HG03064 (cell line): ENCODE data around the gene KLHDC2.
"Not testable (repeated sequence)": the region's sequence is repeated elsewhere in the genome, so short reads cannot be mapped to it uniquely, and the experiment has no call there.

Experiments
- ATAC-seq: cut with Tn5 transposase; IDR thresholded peaks from one replicate; pipeline ENCODE4 v1.9.1; 2021; ENCODE audit warnings: low read depth; ENCODE audit not compliant: unreplicated experiment

KLHDC2 gene

DNA sequence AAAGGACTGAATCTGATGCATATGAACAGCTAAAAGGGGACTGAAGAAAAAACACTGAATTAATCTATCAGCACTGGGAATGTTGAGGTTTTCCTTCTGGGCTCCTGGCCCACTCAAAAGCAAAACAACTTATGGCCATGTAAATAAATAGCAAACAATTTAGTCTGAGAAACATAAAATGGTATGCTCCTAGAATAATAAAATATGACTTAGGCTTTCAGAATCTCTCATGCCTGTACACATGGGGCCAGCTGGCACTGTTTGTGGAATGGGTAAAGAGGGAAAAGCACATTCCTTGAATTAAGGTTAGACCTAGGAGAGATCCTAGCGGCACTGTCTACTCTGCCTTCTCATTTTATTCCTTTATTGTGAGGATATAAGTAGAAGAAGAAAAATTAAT is 6.2 kb downstream of the KLHDC2 start:
- no peak for ATAC-seq

DNA sequence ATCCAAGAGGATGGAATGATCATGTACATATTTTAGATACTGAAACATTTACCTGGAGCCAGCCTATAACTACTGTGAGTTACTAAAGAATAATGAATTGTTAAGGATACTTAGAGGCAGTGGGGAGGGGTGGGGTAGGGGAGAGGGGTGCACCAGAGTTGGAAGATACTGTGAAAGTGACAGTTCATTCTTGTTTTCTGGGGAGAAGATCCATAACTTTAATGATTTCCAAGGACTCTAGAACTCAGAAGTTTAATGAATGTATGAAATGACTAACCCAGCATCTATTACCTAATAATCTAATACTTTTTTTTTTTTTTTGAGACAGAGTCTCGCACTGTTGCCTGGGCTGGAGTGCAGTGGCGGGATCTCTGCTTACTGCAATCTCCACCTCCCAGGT is 10.5 kb downstream of the KLHDC2 start:
- no peak for ATAC-seq

DNA sequence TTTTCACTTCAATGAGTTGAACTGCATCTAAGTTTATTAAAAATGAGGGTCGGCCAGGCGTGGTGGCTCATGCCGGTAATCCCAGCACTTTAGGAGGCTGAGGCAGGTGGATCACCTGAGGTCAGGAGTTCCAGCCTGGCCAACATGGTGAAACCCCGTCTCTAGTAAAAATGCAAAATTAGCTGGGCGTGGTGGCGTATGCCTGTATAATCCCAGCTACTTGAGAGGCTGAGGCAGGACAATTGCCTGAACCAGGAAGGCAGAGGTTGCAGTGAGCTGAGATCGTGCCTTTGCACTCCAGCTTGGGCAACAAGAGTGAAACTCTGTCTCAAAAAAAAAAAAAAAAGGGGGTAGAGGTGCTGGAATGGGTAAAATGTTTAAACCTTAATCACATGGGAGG is 13.1 kb downstream of the KLHDC2 start:
- ATAC-seq = not testable (repeated sequence)

- ATAC-seq = no peak
Observed at GRCh38 chr14:49783394-49784014, 15.6 kb downstream of the KLHDC2 start.

- ATAC-seq = no peak
Observed at GRCh38 chr14:49786315-49786714, 18.4 kb downstream of the KLHDC2 start.

- ATAC-seq = no peak
Observed at GRCh38 chr14:49792618-49793017, 24.7 kb downstream of the KLHDC2 start.

DNA sequence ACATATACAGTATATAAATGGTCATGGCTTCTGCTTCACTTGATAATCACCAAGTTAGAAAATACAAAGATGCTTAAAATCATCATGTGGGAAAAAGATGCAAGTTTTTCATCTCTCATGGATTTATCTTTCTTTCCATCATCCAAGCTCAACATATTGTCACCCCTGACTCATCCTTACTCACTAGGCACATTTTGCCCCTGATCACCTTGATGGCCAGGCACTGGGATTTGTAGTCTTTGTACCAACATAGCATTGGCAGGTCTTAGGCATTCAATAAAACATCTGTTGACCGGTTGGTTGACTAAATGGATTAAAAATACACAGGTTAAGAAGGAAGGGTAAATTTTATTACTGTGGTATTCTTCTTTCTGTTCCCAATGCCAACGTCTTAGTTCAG is 28.1 kb downstream of the KLHDC2 start:
- ATAC-seq = no peak

DNA sequence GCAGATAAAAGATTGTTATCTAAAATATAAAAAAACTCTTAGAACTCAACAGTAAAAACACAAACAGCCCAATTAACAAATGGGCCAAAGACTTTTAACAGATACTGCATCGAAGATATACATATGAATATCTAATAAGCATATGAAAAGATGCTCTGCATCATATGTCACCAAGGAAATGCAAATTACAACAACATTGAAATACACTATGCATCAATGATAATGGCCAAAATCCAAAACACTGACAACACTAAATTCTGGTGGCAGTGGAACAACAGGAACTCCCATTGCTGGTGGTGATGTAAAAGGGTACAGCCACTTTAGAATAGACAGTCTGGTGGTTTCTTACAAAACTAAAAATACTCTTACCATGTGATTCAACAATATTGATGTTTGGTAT is 40.8 kb downstream of the KLHDC2 start:
- ATAC-seq = no peak

DNA sequence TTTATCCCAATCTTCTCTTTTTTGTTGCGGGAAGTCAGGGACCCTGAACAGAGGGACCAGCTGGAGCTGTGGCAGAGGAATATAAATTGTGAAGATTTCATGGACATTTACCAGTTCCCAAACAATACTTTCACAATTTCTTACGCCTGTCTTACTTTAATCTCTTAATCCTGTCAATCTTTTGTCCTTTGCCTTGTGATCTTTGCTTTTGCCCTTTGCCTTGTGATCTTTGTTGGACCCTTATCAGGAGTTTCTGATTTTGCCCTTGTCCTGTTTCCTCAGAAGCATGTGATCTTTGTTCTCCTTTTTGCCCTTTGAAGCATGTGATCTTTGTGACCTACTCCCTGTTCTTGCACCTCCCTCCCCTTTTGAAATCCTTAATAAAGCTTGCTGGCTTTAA is 48.2 kb downstream of the KLHDC2 start:
- ATAC-seq = not testable (repeated sequence)

GRCh38 chr14:49816844-49817243 is 48.9 kb downstream of the KLHDC2 start:
- ATAC-seq = no peak

GRCh38 chr14:49820176-49820575 is 52.2 kb downstream of the KLHDC2 start:
- no peak for ATAC-seq

GRCh38 chr14:49828640-49829039 is 60.7 kb downstream of the KLHDC2 start:
- ATAC-seq = no peak
